NCI-H1417 treated with DMSO at 0.1 percent for 48 hours (cell line): ENCODE data around the gene AQP4.

Experiments
- DNase-seq: peaks from one replicate; lab custom pipeline; 2025; lab: John Stamatoyannopoulos, UW

Gene AQP4

DNA sequence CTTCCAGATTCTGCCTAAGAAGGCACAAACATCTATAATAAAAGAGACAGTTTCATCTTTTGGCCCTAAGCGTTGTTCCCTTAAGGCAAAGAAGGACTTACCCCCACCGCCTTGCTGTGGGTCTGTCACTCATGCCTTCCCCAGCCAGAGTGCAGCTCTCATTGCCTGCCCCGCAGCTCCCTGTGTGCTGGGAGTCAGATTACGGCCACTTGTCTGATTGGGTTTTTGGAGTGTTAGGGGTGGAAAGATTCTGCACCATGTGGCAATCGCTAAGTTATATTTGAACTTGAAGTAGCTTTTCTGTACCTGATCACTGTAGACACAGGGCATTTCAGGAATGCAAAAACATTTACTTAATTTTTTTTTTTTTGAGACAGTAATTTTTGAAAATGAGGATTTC lies at the start of gene AQP4:
AQP4 (minus strand) TSS at position 151 of the 400 bp plus-strand sequence; CDS start at position 133, 18 bp downstream.
- no peak for DNase-seq

DNA sequence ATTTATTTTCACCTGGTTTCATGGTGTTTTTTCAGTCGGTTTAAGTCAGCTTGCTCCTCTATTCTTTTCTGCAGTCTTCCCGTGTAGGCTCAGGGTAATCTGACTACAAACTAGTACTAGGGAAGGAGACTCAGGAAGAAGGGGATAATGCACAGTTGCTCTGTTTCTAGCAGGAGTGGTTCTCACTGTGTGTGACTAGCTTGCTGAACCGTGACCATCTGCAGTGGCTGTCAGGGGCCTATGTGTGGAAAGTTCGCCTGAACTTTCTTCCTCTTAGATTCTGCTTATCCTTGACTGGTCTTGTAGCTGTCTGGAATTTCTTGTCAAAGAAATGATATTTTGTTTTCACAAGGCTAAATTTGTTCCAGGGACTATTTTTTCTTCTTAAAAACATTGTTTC lies 46.3 kb upstream of the AQP4 start:
- DNase-seq, result no peak

GRCh38 chr18:26909599-26910290 lies 44.2 kb upstream of the AQP4 start:
- DNase-seq, result no peak

DNA sequence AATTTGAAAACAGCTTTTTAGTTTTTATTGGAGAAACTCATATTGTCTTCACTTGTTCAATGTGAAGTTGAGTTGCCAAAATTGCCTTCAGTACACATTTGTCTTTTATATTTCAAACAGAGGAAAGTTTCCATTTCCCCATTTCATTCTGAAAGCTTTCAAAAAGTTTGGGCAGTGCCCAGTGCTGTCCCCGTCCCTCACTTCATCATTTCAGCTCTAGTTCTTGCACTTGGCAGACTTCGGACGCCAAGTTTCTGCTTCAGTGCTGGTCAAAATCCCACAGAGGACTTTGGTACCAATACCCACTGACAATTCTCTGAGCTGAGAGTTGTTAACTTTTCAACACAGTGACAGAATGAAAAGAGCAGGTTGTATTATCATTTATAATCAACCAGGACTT lies 43.4 kb upstream of the AQP4 start:
- no peak for DNase-seq

DNA sequence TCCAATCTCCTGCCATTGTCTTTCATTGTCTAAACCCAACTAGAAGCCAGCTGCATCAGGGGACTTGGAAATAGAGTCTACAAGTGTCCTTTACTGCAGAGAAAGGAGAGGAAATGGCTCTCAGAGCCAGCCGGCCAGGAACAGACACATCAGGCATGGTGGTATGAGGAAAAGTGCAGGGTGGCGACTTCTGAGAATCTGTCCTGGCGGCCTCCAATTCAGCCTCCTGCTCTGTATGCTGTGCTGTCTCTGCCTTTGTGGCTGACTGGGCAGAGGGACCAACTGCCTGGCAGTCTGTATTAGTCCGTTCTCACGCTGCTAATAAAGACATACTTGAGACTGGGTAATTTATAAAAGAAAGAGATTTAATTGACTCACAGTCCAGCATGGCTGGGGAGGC lies 36.8 kb upstream of the AQP4 start:
- DNase-seq, result no peak

GRCh38 chr18:26901020-26901419 lies 35.5 kb upstream of the AQP4 start:
- no peak for DNase-seq

DNA sequence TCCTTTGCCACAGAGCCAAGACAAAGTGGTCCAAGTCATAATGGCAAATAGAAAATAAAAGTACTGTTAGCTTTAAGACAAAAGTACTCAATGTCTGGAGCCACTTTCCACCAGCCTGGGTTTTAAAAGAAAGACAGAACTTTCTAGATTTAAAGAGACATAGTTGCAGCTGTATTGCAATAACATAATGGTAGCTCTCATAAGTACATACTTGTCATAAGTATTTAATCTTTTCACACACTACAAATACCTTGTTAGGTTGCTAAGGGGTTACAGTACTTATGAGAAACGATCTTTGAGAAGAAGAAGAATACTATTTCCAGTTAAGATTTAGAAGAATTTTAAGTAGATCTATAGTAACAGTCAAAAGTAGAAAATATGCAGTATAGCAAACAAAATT lies 28.9 kb upstream of the AQP4 start:
- no peak for DNase-seq

- no peak for DNase-seq
These were observed 28.5 kb upstream of the AQP4 start for GRCh38 chr18:26893996-26894395.

DNA sequence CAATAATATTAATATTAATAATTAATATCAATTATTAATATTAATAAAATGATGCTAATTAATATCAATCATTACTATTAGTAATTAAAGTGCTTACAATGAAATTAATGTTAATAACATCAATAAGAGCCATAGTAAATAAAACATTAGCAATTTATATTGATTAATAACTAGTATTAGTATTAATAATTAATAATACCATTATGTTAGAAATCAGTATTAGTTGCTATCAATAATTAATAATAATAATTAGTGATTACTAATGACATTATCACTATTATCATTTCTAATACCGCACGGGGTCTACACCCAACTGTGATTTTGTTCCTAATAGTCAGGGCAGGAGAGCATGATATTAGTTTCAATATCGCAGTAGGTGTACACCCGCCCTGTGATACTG lies 22.8 kb upstream of the AQP4 start:
- DNase-seq, result no peak

DNA sequence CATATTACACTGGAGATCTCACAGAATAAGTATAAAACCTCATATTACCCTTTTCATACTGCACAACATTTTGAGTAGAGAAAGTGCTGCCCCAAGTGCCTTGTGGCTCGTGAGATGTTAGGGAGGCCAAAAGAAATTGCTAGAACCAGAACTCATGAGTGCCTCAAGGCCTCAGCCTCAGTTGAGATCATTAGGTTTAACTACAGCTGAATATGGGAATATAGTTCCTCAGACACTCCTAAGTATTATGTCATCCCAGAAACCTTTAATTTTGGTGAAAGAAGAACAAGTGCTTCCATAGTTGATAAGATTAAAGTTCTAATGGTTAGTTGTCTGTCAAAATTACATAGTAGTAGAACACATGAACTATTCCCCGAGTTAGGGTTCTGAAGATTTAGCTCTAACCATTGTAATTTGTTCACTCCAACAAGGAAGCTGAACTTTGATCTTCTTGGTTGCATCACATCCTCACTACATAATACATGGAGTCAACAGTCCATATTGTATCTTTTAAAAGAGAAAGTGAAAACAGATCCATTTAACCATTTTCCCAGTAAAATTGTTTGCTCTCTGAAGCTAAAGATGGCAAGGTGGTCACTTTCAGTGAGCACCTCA lies 9.6 kb upstream of the AQP4 start:
- no peak for DNase-seq

DNA sequence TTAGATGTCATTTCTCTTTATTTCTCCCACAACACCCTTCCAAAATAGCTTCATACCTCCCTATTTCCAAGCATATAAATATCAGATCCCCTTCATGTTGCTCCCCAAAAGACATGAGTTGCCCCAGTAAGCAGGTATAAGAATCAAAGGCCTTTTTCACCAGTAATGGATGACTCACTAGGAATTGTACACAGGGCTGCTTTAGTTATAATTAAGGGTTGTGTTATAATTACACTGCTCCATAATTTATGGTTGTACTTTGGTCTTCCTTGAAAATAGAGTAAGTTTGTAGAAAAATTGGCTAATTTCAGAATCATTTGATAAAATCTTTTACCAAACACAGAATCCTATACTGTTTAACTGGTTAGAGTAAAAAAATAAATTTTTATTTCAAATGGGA lies 8.8 kb upstream of the AQP4 start:
- DNase-seq, result no peak

GRCh38 chr18:26869640-26870039 lies 4.1 kb upstream of the AQP4 start:
- no peak for DNase-seq

DNA sequence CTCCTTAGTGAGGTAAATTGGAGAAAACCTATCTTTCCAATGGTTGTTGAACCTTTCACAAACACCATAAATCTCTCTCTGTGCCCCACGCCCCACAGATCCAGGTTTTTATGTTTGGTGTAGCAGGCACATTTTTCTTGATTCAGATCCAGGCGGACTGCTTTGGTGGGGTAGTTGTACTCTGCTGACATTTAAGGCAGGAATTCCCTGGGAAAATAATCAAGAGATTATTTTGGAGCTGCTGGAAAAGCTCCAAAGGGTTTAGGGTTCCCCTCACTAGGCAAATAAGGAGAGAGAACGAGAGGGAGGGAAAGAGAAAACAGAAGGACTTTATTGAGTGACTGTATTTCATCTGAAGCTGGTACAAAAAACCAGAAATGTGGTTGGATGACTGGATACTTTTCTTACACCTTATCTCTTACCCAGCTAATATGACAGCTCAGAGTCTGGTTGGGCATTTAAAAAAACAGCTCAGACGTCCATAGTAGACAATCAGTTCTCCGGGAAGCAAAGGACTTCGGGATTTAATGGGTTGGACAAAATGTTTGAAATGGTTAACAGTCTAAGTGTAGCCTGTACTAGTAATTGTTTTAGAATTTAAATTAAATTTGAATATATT lies 3.6 kb upstream of the AQP4 start:
- no peak for DNase-seq

DNA sequence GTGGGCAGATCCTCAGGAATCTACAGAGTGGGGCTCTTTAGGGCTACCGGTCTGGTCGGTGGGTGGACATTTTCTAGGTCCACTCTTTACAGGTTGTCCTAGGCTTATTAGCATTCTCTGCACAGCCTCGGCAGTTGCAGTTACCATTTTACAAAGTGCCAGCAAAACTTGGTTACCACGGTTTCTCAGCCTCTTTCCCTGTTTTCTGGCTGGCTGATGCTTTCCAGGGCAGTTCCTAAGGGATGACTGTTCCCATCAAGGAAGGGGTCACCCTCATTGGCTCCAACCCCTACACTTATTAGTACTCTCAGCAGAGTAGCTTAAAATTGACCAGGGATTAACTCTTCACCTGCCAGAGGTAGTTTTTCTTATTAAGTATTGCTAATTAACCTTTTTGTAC lies 2.0 kb upstream of the AQP4 start:
- DNase-seq, result no peak

DNA sequence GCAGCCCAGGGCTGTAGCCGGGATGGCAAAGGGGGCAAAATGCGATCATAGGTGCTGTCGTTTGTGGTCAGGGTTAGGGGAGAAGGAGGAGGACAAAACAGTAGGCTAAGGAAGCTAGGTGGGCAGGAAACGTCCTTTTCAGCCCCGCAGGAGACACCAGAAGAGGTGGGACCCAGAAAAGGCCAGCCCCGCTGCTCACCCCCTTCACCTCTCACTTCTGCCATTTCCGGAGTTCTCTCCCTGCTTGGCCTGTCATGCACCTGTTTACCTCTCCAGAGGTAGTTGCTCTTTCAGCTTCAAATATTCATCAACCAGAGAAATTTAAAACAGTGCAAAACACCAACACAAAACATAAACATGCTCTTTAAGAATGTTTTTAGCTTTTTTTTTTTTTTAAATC lies 849 bp downstream of the AQP4 start:
- no peak for DNase-seq

DNA sequence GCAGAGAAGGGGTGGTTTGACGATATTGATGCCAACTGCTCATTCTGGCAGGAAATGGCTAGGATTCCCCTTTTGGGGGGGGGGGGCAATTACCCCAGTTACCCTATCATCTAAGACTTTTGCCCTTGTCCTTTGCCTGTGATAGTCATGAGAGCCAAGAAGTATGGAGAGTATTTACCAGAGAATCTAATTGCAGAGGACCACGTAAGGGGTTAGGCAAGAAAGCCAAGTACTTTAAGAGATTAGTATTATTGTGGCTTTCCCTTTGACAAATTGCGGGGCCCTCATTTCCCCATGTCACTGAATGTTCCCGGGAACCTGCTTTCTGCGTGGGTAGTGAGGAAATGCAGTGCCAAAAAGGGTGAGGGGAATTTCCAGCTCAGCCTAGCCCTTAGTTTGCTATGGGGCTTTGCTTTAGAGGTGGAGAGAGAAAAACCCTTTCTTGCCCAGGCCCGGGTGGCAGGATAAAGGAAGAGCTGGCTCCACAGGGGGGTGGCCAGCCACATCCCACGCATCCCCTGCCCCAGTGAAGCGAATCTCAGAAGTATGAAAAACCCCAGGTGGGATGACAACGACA lies 1.5 kb downstream of the AQP4 start:
- DNase-seq, result no peak

- DNase-seq, result no peak
These were observed 2.2 kb downstream of the AQP4 start for GRCh38 chr18:26863122-26863879.

GRCh38 chr18:26862084-26862483 lies 3.4 kb downstream of the AQP4 start:
- DNase-seq, result no peak

GRCh38 chr18:26854292-26854881 lies 11.1 kb downstream of the AQP4 start:
- no peak for DNase-seq

- DNase-seq, result no peak
These were observed 12.1 kb downstream of the AQP4 start for GRCh38 chr18:26853401-26853800.

DNA sequence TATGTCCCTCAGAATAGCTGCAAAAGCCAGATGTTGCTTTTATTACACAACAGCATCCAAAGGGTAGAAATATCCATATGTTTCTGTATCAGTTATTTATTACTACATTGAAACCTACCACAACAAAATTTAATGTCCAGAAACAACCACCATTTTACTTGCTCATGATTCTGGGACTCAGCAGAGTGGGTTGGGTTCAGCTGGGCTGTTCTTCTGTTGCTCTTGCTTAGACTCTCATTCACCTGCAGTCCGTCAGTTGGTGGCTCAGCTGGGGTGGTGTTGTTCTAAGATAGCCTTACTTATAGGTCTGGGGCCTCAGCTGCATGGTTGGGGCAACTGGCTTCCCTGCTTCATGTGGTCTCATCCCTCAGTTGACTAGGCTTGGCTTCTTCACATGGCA lies 21.7 kb downstream of the AQP4 start:
- no peak for DNase-seq

DNA sequence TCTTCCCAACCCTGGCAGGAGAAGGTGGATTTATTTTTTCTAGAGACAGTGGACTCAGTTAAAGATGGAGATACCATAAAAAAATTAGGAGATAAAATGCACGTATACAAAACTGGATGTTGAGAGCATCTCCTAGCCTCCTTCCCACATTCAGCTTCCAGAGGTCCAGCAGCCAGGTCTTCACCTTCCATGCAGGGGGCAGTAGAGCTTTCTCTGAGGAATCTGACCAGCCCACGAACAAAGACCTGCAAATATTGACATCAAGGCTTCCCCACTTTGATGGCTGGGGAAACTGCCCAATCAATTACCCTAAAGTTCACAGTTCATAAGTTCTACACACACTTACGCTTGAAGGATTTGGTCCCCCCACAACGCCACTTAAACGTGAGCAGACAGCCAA lies 24.5 kb downstream of the AQP4 start:
- no peak for DNase-seq
